NT2/D1 (cell line): ENCODE measurements around the gene BBS9.
"Not testable (repeated sequence)": the region's sequence is repeated elsewhere in the genome, so short reads cannot be mapped to it uniquely, and the experiment has no call there.

Experiments
- DNase-seq: peaks from one replicate; pipeline ENCODE4 v3.0.0-alpha.2; 2011; ENCODE audit warnings: low read depth, low spot score
- H3K27me3 ChIP-seq: 2 replicates; pipeline ENCODE4 v1.6.0; 2011; ENCODE audit warnings: mild to moderate bottlenecking; ENCODE audit not compliant: insufficient read length, insufficient read depth
- H3K36me3 ChIP-seq: 2 replicates; pipeline ENCODE4 v1.6.1; 2011; ENCODE audit warnings: mild to moderate bottlenecking, low read length, mixed read lengths; ENCODE audit not compliant: insufficient read depth, insufficient read length
- H3K4me1 ChIP-seq: 2 replicates; pipeline ENCODE4 v1.5.1; 2011; ENCODE audit not compliant: insufficient read depth, insufficient read length
- H3K4me3 ChIP-seq: 2 replicates; pipeline ENCODE4 v1.5.1; 2011; ENCODE audit warnings: low read depth; ENCODE audit not compliant: insufficient read length
- H3K9ac ChIP-seq: 2 replicates; pipeline ENCODE4 v1.6.0; 2011; ENCODE audit warnings: low read depth; ENCODE audit not compliant: insufficient read length
- H3K9me3 ChIP-seq: 2 replicates; pipeline ENCODE4 v1.5.1; 2011; ENCODE audit warnings: mild to moderate bottlenecking, low read length; ENCODE audit not compliant: insufficient read depth
- SUZ12 ChIP-seq: IDR thresholded peaks from 2 replicates; pipeline ENCODE4 v1.6.1; 2011; ENCODE audit not compliant: insufficient read length, insufficient read depth; ENCODE audit errors: extremely low read depth
- YY1 ChIP-seq: IDR thresholded peaks from 2 replicates; pipeline ENCODE4 v1.6.1; 2011; ENCODE audit not compliant: insufficient read length, insufficient read depth
- ZNF274 ChIP-seq: IDR thresholded peaks from 2 replicates; pipeline ENCODE4 v1.6.1; 2011; ENCODE audit warnings: mild to moderate bottlenecking, low read depth, low read length

The BBS9 gene

GRCh38 chr7:33195264-33195663 is 65.9 kb downstream of the BBS9 start:
- H3K4me1 ChIP-seq, result no peaks in the 10 kb centered on the region
- TF ChIP-seq YY1 (no peak), ZNF274 (no peak), SUZ12 (no peak)
- no peaks in the 10 kb centered on the region for H3K36me3 ChIP-seq
- no peak overlapping the region for H3K4me3 ChIP-seq
- no peak overlapping the region for H3K9ac ChIP-seq
- DNase-seq, result no peak
- no peaks in the 10 kb centered on the region for H3K9me3 ChIP-seq
- H3K27me3 ChIP-seq, result no peaks in the 10 kb centered on the region

DNA sequence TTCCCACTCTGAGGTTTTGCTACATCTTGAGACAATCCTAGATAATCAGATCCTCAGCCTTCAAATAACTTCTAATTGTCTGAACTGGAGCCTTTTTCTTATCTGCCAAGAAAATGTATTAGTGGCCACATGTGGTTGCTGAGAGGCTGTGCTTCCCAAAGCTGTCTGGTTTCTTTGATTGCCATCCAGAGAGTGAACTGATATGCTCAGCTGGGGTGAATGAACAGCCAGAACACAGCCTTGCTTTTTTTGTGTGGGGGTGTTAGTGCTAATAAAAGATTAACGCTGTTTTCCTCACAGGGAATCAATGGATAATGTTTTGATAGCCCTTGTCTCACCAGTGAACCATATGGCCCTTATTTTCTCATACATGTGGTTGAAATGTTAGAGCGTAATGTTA is 66.9 kb downstream of the BBS9 start:
- H3K9ac ChIP-seq, result no peak overlapping the region
- TF ChIP-seq YY1, result no peak
- no peaks in the 10 kb centered on the region for H3K4me1 ChIP-seq
- no peaks in the 10 kb centered on the region for H3K9me3 ChIP-seq
- H3K27me3 ChIP-seq, result no peaks in the 10 kb centered on the region
- H3K4me3 ChIP-seq, result no peak overlapping the region
- H3K36me3 ChIP-seq, result no peaks in the 10 kb centered on the region
- no peak for DNase-seq

DNA sequence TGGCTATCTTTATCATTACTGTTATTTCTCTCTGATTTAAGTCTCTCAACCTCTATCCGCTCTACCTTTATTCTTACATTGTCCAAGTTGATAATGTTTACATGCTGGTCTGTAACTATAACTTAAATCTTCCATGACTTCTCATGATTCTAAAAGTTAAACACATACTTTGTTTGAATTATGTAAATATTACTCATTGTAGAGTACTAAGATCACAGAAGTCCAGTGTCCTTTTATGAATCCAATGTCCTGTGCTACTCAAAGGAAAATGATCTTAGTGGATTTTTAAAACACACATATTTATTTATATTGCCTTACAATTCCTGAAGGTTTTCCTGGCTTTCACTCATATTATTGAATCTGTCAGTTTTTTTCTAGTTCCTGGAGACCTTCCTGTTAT is 70.9 kb downstream of the BBS9 start:
- no peaks in the 10 kb centered on the region for H3K27me3 ChIP-seq
- H3K36me3 ChIP-seq, result no peaks in the 10 kb centered on the region
- H3K9me3 ChIP-seq, result no peaks in the 10 kb centered on the region
- no peaks in the 10 kb centered on the region for H3K4me1 ChIP-seq
- no peak for DNase-seq
- H3K9ac ChIP-seq, result no peak overlapping the region
- TF ChIP-seq ZNF274 (no peak), YY1 (no peak), SUZ12 (no peak)
- H3K4me3 ChIP-seq, result no peak overlapping the region

- Histone ChIP-seq H3K36me3 (no peaks in the 10 kb centered on the region), H3K4me1 (no peaks in the 10 kb centered on the region), H3K9me3 (no peaks in the 10 kb centered on the region), H3K9ac (no peak overlapping the region), H3K4me3 (no peak overlapping the region), H3K27me3 (no peaks in the 10 kb centered on the region)
- no peak for TF ChIP-seq YY1
- TF ChIP-seq SUZ12, result no peak
- TF ChIP-seq ZNF274, result no peak
- DNase-seq, result no peak
Measured at GRCh38 chr7:33201821-33202220, 72.5 kb downstream of the BBS9 start.

GRCh38 chr7:33210958-33211357 is 81.6 kb downstream of the BBS9 start:
- TF ChIP-seq SUZ12 (no peak), ZNF274 (no peak), YY1 (no peak)
- H3K36me3 ChIP-seq, result no peaks in the 10 kb centered on the region

DNA sequence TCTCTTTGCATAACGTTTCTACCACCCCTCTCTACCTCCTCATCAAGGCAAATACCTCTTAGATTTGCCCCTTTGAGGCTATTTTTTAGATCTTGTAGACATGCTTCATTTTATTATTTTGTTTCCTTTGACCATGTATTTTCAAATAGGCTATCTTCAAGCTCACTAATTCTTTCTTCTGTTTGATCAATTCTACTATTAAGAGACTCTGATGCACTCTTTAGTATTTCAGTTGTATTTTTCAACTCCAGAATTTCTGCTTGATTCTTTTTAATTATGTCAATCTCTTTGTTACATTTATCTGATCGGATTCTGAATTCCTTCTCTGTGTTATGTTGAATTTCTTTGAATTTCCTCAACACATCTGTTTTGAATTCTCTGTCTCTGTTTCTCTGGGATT is 82.8 kb downstream of the BBS9 start:
- no peak overlapping the region for H3K4me3 ChIP-seq
- H3K9me3 ChIP-seq, result peaks cover 15% of the 10 kb centered on the region
- no peaks in the 10 kb centered on the region for H3K27me3 ChIP-seq
- no peaks in the 10 kb centered on the region for H3K4me1 ChIP-seq
- DNase-seq, result no peak
- H3K9ac ChIP-seq, result no peak overlapping the region
- TF ChIP-seq YY1, result no peak
- no peak for TF ChIP-seq ZNF274
- no peak for TF ChIP-seq SUZ12
- no peaks in the 10 kb centered on the region for H3K36me3 ChIP-seq

More at GRCh38 chr7:33210958-33211357, 81.6 kb downstream of the BBS9 start:
- Histone ChIP-seq H3K9ac (no peak overlapping the region), H3K4me3 (no peak overlapping the region), H3K27me3 (no peaks in the 10 kb centered on the region), H3K9me3 (peaks cover 14% of the 10 kb centered on the region), H3K4me1 (no peaks in the 10 kb centered on the region)
- DNase-seq, result no peak

DNA sequence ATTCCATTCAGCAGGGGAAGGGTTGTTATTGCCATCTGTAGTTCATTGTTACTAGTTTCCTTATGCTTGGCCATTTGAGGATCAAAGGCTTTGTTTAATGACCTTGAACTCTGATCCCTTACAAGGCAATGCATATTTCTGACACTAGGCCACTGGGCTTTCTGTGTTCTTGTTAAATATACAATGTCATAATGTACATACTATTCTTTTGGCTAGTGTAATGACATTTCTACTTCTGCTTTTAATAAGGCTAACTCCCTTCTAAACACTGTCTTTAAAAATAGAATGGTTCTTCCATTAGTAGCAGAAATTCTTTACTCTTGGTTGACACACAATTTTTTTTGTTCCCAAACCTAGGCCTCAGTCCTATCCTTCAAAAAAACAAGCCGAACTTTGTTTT is 86.6 kb downstream of the BBS9 start:
- Histone ChIP-seq H3K36me3 (no peaks in the 10 kb centered on the region), H3K4me1 (no peaks in the 10 kb centered on the region), H3K9me3 (peaks cover 22% of the 10 kb centered on the region), H3K27me3 (no peaks in the 10 kb centered on the region), H3K9ac (no peak overlapping the region), H3K4me3 (no peak overlapping the region)
- DNase-seq, result no peak
- TF ChIP-seq YY1 (no peak), ZNF274 (no peak), SUZ12 (no peak)

DNA sequence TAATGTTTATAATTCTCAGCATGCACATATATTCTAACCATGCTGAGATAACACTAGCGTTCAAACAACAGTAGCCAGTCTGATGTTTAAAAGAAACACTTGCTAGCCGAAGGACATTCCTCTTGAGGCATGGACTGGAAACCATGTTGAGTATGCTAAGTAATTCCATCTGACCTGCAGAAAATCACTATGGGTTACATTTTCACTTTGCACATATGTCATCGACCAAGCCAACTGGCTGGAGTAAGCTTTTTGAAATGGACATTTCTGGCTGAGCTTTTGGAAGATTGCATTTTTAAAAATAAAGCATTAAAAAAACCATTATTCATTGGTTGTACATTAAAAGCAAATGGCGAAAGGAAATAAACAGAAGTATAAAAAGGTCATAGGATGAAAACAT is 88.2 kb downstream of the BBS9 start:
- H3K4me1 ChIP-seq, result no peaks in the 10 kb centered on the region
- H3K9me3 ChIP-seq, result peaks cover 15% of the 10 kb centered on the region
- no peak overlapping the region for H3K4me3 ChIP-seq
- H3K36me3 ChIP-seq, result no peaks in the 10 kb centered on the region
- no peak overlapping the region for H3K9ac ChIP-seq
- no peaks in the 10 kb centered on the region for H3K27me3 ChIP-seq
- no peak for DNase-seq
- TF ChIP-seq YY1, result no peak
- TF ChIP-seq SUZ12, result no peak
- TF ChIP-seq ZNF274, result no peak

- H3K36me3 ChIP-seq, H3K4me3 ChIP-seq, DNase-seq, H3K27me3 ChIP-seq, H3K9ac ChIP-seq, H3K4me1 ChIP-seq: not testable (repeated sequence)
- H3K9me3 ChIP-seq, result peaks cover 12% of the 10 kb centered on the region
Measured at GRCh38 chr7:33218841-33219535, 89.6 kb downstream of the BBS9 start.
